Smooth muscle cell (in vitro differentiated cells): Measurements from ENCODE around the gene ZBTB20. TPM values are rescaled to one million over a fixed set of nuclear protein-coding genes. Genes with fewer than 3 reads are reported as not detected.

ENCODE experiments used
- DNase-seq: peaks from one replicate; lab custom pipeline; 2025; ENCODE audit not compliant: unreplicated experiment; lab: John Stamatoyannopoulos, UW
- H2AFZ ChIP-seq: fragments of 200-600 bp; sonication (generic); 2 replicates; pipeline ENCODE4 v1.6.0; 2016; ENCODE audit warnings: antibody characterized with exemption, low read depth, mild to moderate bottlenecking
- H3F3A ChIP-seq: fragments of 200-600 bp; sonication (generic); 2 replicates; pipeline ENCODE4 v1.6.0; 2017; ENCODE audit warnings: antibody characterized with exemption, low read depth
- H3K27ac ChIP-seq: fragments of 200-600 bp; sonication (generic); 2 replicates; pipeline ENCODE4 v1.5.1; 2016; ENCODE audit warnings: low read depth, mild to moderate bottlenecking
- H3K27me3 ChIP-seq: fragments of 200-600 bp; sonication (generic); 2 replicates; pipeline ENCODE4 v1.6.1; 2016; ENCODE audit warnings: low read depth, mild to moderate bottlenecking
- H3K36me3 ChIP-seq: fragments of 200-600 bp; sonication (generic); 2 replicates; pipeline ENCODE4 v1.5.1; 2016; ENCODE audit warnings: low read depth
- H3K4me1 ChIP-seq: fragments of 200-600 bp; sonication (generic); 2 replicates; pipeline ENCODE4 v1.5.1; 2016; ENCODE audit warnings: low read depth
- H3K4me2 ChIP-seq: fragments of 200-600 bp; sonication (generic); 2 replicates; pipeline ENCODE4 v1.6.0; 2016; ENCODE audit warnings: mild to moderate bottlenecking
- H3K4me3 ChIP-seq: fragments of 200-600 bp; sonication (generic); 2 replicates; pipeline ENCODE4 v1.5.1; 2016; ENCODE audit warnings: mild to moderate bottlenecking
- H3K79me2 ChIP-seq: fragments of 200-600 bp; sonication (generic); 2 replicates; pipeline ENCODE4 v1.6.0; 2016; ENCODE audit warnings: low read depth, mild to moderate bottlenecking
- H3K9ac ChIP-seq: fragments of 200-600 bp; sonication (generic); 2 replicates; pipeline ENCODE4 v1.6.0; 2016; ENCODE audit warnings: low read depth
- H3K9me3 ChIP-seq: fragments of 200-600 bp; sonication (generic); replicated peaks from 2 replicates; pipeline ENCODE4 v1.5.1; 2016; ENCODE audit warnings: low read depth
- H4K20me1 ChIP-seq: fragments of 200-600 bp; sonication (generic); 2 replicates; pipeline ENCODE4 v1.6.0; 2016; ENCODE audit warnings: low read depth
- CTCF ChIP-seq: fragments of 200-600 bp; sonication (generic); IDR thresholded peaks from 2 replicates; pipeline ENCODE4 v1.5.1; 2017; ENCODE audit warnings: borderline replicate concordance, mild to moderate bottlenecking, antibody characterized with exemption; ENCODE audit not compliant: insufficient read depth, poor library complexity, severe bottlenecking
- WGBS: methylation state at CpG from one replicate; pipeline ENCODE4 v1.1.7; 2016; ENCODE audit warnings: low lambda C conversion rate; 5-methylcytosine and 5-hydroxymethylcytosine counted together
- polyA plus RNA-seq: library from polyadenylated mRNA; unstranded; fragments of >200 nt; fragmentation: Nextera tagmentation; extraction: Ambion mirVana; gene quantifications from 2 replicates; pipeline ENCODE4 v1.2.1, GENCODE V29; 2016
- total RNA-seq: library from RNA; depleted of rRNA; stranded (reverse); fragments of >200 nt; gene quantifications from 2 replicates; pipeline ENCODE4 v1.2.3, GENCODE V29; 2014

Gene ZBTB20
- total and polyA plus RNA-seq, 2 experiments from 2014 or later: 4.9 to 6.8 TPM

GRCh38 chr3:114856835-114857234, 290.3 kb downstream of the ZBTB20 start:
- Histone ChIP-seq H3K4me1 (no peaks in the 10 kb centered on the region), H3K4me3 (no peak overlapping the region), H3K4me2 (no peak overlapping the region), H3K79me2 (no peaks in the 10 kb centered on the region), H4K20me1 (no peaks in the 10 kb centered on the region), H3K9ac (no peak overlapping the region), H3K9me3 (no peaks in the 10 kb centered on the region), H3K27ac (no peak overlapping the region), H3K27me3 (no peaks in the 10 kb centered on the region), H2AFZ (no peak overlapping the region), H3K36me3 (no peaks in the 10 kb centered on the region), H3F3A (no peaks in the 10 kb centered on the region)
- 93% methylated on average over 1 of the region's 1 CpG for WGBS
- TF ChIP-seq CTCF: no peak
- no peak for DNase-seq

GRCh38 chr3:114855839-114856238, 291.2 kb downstream of the ZBTB20 start:
- Histone ChIP-seq H3K27ac (no peak overlapping the region), H3K4me1 (no peaks in the 10 kb centered on the region), H3K4me2 (no peak overlapping the region), H3K9ac (no peak overlapping the region), H3K79me2 (no peaks in the 10 kb centered on the region), H3K27me3 (no peaks in the 10 kb centered on the region), H4K20me1 (no peaks in the 10 kb centered on the region), H3F3A (no peaks in the 10 kb centered on the region), H3K4me3 (no peak overlapping the region), H3K36me3 (no peaks in the 10 kb centered on the region), H3K9me3 (no peaks in the 10 kb centered on the region), H2AFZ (no peak overlapping the region)
- 92% methylated on average over 5 of the region's 5 CpGs for WGBS
- DNase-seq: no peak
- no peak for TF ChIP-seq CTCF

- Histone ChIP-seq H4K20me1 (no peaks in the 10 kb centered on the region), H3K79me2 (no peaks in the 10 kb centered on the region), H3K4me2 (no peak overlapping the region), H2AFZ (no peak overlapping the region), H3K4me1 (no peaks in the 10 kb centered on the region), H3K27ac (no peak overlapping the region), H3K4me3 (no peak overlapping the region), H3K9ac (no peak overlapping the region), H3K9me3 (no peaks in the 10 kb centered on the region), H3K36me3 (no peaks in the 10 kb centered on the region), H3K27me3 (no peaks in the 10 kb centered on the region), H3F3A (no peaks in the 10 kb centered on the region)
- DNase-seq: no peak
- 91% methylated on average over 3 of the region's 3 CpGs for WGBS
- TF ChIP-seq CTCF: no peak
Observed at GRCh38 chr3:114852966-114853365, 294.1 kb downstream of the ZBTB20 start.

GRCh38 chr3:114850898-114851297, 296.2 kb downstream of the ZBTB20 start:
- Histone ChIP-seq H3K4me1 (no peaks in the 10 kb centered on the region), H3F3A (no peaks in the 10 kb centered on the region), H3K36me3 (no peaks in the 10 kb centered on the region), H3K27ac (no peak overlapping the region), H2AFZ (no peak overlapping the region), H3K4me2 (no peak overlapping the region), H3K9ac (no peak overlapping the region), H4K20me1 (no peaks in the 10 kb centered on the region), H3K79me2 (no peaks in the 10 kb centered on the region), H3K4me3 (no peak overlapping the region), H3K9me3 (no peaks in the 10 kb centered on the region), H3K27me3 (no peaks in the 10 kb centered on the region)
- WGBS: 55% methylated on average over 1 of the region's 1 CpG
- no peak for TF ChIP-seq CTCF
- no peak for DNase-seq
